Measurements from ENCODE around the gene APBB2. TPM values are rescaled to one million over a fixed set of nuclear protein-coding genes. Genes with fewer than 3 reads are reported as not detected.

Gene APBB2
- total and polyA plus RNA-seq, 11 donors = 8.6 to 39.1 (median 26.7) TPM

- no peak overlapping the region for H3K4me3 ChIP-seq
- H3K36me3 ChIP-seq = peaks cover 0 to 4% (median 0%) of the 10 kb centered on the region in 9 donors
- no peaks in the 10 kb centered on the region for H3K9me3 ChIP-seq
- DNase-seq (no peak), ATAC-seq (no peak)
- intact Hi-C loops (cut with DNase I) = loop anchor here in 1 of 10 donors (10.0 kb wide), 1 partner anchor 53 kb away; no protein-coding TSS in a partner anchor
- WGBS, 4 donors = 86 to 93% (median 90%) methylated on average over 2 of the region's 2 CpGs
- peaks cover 0 to 79% (median 21%) of the 10 kb centered on the region in 12 donors for H3K4me1 ChIP-seq
- no peak for TF ChIP-seq CTCF (IDR thresholded peaks at IDR 0.05)
- TF ChIP-seq POLR2A (IDR thresholded peaks at IDR 0.05) = no peak
- no peaks in the 10 kb centered on the region for H3K27me3 ChIP-seq
- no peak overlapping the region for H3K27ac ChIP-seq
These were observed 16.3 kb downstream of the APBB2 start for GRCh38 chr4:41197996-41198395.

- Histone ChIP-seq H3K9me3 (no peaks in the 10 kb centered on the region), H3K27me3 (no peaks in the 10 kb centered on the region), H3K36me3 (peaks cover 0 to 4% (median 0%) of the 10 kb centered on the region in 9 donors), H3K4me1 (peaks cover 0 to 79% (median 16%) of the 10 kb centered on the region in 12 donors), H3K4me3 (no peak overlapping the region), H3K27ac (no peak overlapping the region)
- 62 to 84% (median 78%) methylated on average over 3 of the region's 3 CpGs for WGBS, 4 donors
- ATAC-seq = no peak
- DNase-seq = no peak
- no peak for TF ChIP-seq POLR2A (IDR thresholded peaks at IDR 0.05)
- TF ChIP-seq CTCF (IDR thresholded peaks at IDR 0.05) = no peak
- intact Hi-C loops (cut with DNase I) = loop anchor here in 1 of 10 donors (10.0 kb wide), 1 partner anchor 53 kb away; no protein-coding TSS in a partner anchor
These were observed 16.8 kb downstream of the APBB2 start for GRCh38 chr4:41197495-41197894.

GRCh38 chr4:41196633-41197332 lies 17.6 kb downstream of the APBB2 start:
- TF ChIP-seq CTCF (IDR thresholded peaks at IDR 0.05) (no peak), POLR2A (IDR thresholded peaks at IDR 0.05) (no peak)
- WGBS, 4 donors = 77 to 89% (median 80%) methylated on average over 6 of the region's 6 CpGs
- ATAC-seq (no peak), DNase-seq (no peak)
- intact Hi-C loops (cut with DNase I) = loop anchor here in 1 of 10 donors (10.0 kb wide), 1 partner anchor 52 kb away; no protein-coding TSS in a partner anchor
- no peak overlapping the region for H3K27ac ChIP-seq
- no peak overlapping the region for H3K4me3 ChIP-seq
- H3K9me3 ChIP-seq = no peaks in the 10 kb centered on the region
- peaks cover 0 to 4% (median 0%) of the 10 kb centered on the region in 9 donors for H3K36me3 ChIP-seq
- H3K4me1 ChIP-seq = peaks cover 0 to 74% (median 12%) of the 10 kb centered on the region in 12 donors
- H3K27me3 ChIP-seq = no peaks in the 10 kb centered on the region

- DNase-seq (no peak), ATAC-seq (no peak)
- no peak overlapping the region for H3K4me3 ChIP-seq
- WGBS, 4 donors = 76 to 83% (median 80%) methylated on average over 3 of the region's 3 CpGs
- H3K4me1 ChIP-seq = peaks cover 0 to 48% (median 9%) of the 10 kb centered on the region in 12 donors
- intact Hi-C loops (cut with DNase I) = loop anchor here in 1 of 10 donors (10.0 kb wide), 1 partner anchor 47 kb away; no protein-coding TSS in a partner anchor
- H3K36me3 ChIP-seq = peaks cover 0 to 4% (median 0%) of the 10 kb centered on the region in 9 donors
- H3K27me3 ChIP-seq = no peaks in the 10 kb centered on the region
- no peaks in the 10 kb centered on the region for H3K9me3 ChIP-seq
- H3K27ac ChIP-seq = no peak overlapping the region
- no peak for TF ChIP-seq CTCF (IDR thresholded peaks at IDR 0.05)
- no peak for TF ChIP-seq POLR2A (IDR thresholded peaks at IDR 0.05)
These were observed 22.2 kb downstream of the APBB2 start for GRCh38 chr4:41192136-41192535.

Data from heart left ventricle (tissue), 16 donors.